Measurements from ENCODE around the gene RPSA.

Gene RPSA

GRCh38 chr3:39409514-39410136 lies 3.1 kb downstream of the RPSA start:
- TF ChIP-seq, protein P1, sequence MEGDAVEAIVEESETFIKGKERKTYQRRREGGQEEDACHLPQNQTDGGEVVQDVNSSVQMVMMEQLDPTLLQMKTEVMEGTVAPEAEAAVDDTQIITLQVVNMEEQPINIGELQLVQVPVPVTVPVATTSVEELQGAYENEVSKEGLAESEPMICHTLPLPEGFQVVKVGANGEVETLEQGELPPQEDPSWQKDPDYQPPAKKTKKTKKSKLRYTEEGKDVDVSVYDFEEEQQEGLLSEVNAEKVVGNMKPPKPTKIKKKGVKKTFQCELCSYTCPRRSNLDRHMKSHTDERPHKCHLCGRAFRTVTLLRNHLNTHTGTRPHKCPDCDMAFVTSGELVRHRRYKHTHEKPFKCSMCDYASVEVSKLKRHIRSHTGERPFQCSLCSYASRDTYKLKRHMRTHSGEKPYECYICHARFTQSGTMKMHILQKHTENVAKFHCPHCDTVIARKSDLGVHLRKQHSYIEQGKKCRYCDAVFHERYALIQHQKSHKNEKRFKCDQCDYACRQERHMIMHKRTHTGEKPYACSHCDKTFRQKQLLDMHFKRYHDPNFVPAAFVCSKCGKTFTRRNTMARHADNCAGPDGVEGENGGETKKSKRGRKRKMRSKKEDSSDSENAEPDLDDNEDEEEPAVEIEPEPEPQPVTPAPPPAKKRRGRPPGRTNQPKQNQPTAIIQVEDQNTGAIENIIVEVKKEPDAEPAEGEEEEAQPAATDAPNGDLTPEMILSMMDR (IDR thresholded peaks at IDR 0.05), result no peak

- TF ChIP-seq, protein P1 (IDR thresholded peaks at IDR 0.05), result no peak
Observed at GRCh38 chr3:39410893-39411292, 4.4 kb downstream of the RPSA start.

- TF ChIP-seq, protein P1 (IDR thresholded peaks at IDR 0.05), result no peak
Observed at GRCh38 chr3:39412668-39413260, 6.2 kb downstream of the RPSA start.

DNA sequence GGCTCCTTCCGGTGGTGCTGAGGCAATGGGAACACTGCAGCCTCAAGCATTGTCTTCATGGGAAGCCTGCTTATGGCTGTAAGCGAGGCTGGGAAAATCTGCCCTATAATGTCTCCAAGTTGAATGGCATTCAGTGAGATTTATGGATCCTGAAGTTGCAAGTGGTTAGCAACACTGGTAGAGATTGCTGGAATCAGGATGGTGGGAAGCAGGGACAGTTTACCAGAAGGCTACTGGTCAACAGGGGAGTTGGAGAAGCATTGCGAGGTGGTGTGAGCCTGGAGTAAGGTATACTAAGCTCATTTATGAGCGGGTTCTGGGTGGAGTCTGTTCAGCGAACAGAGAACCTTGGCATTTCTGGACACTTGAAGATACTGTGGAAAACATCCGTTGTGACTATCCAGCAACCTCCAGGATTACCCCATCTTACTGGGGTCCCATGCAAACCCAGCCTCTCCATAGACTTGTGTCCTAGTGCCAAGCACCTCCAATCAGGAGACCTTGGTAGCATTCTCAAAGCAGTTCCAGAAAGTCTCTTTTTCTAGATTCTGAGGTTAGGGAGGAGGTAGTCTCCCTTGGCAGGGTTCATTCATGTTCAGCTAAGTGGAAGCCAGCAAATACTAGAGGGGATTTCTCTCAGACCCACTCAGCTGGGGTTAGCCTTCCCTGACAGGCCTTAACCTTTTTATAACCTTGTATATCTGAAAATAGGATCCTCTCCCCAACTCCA lies 7.3 kb downstream of the RPSA start:
- TF ChIP-seq, protein P1 (IDR thresholded peaks at IDR 0.05), result no peak

DNA sequence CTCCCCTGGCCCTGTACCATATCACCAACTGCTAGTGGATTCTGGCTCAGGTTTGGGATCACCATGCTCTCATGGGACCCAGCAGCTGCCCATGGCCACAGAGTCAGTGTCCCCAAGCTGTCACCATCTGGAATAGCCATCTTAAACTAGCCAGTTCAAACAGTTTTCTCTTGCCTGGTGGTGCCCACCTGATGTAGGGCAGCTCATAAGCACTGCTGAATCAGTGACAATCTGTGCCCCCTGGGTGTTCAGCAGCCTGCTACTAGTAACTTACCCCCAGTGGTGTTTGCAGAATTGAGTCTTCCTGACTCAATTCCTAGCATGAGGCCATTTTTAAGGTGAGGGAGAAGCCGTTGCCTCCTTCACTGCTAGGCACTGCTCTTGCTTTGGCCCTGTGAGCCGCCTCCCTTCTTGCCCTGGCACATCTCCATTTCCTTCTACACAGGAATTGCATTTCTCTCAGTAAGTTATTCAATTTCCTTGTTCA lies 7.9 kb downstream of the RPSA start:
- TF ChIP-seq, protein P1 (IDR thresholded peaks at IDR 0.05), result no peak

GRCh38 chr3:39415983-39416382 lies 9.5 kb downstream of the RPSA start:
- TF ChIP-seq, protein P1 (IDR thresholded peaks at IDR 0.05), result no peak

- TF ChIP-seq, protein P1 (IDR thresholded peaks at IDR 0.05), result no peak
Observed at GRCh38 chr3:39419742-39420315, 13.3 kb downstream of the RPSA start.
